ENCODE results near the gene TSGA10. TPM values are rescaled to one million over a fixed set of nuclear protein-coding genes. Genes with fewer than 3 reads are reported as not detected.

The TSGA10 gene
- total and polyA plus RNA-seq, 10 donors, result 2.5 to 14.0 (median 7.7) TPM

- TF ChIP-seq POLR2A (IDR thresholded peaks at IDR 0.05), result no peak
- TF ChIP-seq CTCF (IDR thresholded peaks at IDR 0.05 in 8 of 11, conservative IDR thresholded peaks at IDR 0.05 in 3 of 11), result no peak
- no peak for TF ChIP-seq POLR2AphosphoS5 (IDR thresholded peaks at IDR 0.05)
- H3K4me3 ChIP-seq, result no peak overlapping the region
- H3K36me3 ChIP-seq, result peaks cover 0 to 39% (median 13%) of the 10 kb centered on the region in 6 donors
- WGBS, 5 donors, result 62 to 88% (median 80%) methylated on average over 6 of the region's 6 CpGs
- H3K9me3 ChIP-seq, result no peaks in the 10 kb centered on the region
- H3K27me3 ChIP-seq (replicated peaks in 1 of 7), result no peaks in the 10 kb centered on the region
- DNase-seq, result no peak
- no peak overlapping the region for H3K27ac ChIP-seq
- H3K4me1 ChIP-seq, result peaks cover 15 to 55% (median 39%) of the 10 kb centered on the region in 6 donors
- intact Hi-C loops (cut with DNase I; ENCODE audit: low total_unique reads), result loop anchor here (10.0 kb wide), 1 partner anchor 150 kb away; the partner anchor contains the start of genes EIF5B and TXNDC9
Measured at GRCh38 chr2:99184811-99185210, 30.1 kb upstream of the TSGA10 start.

GRCh38 chr2:99183025-99183424 lies 28.3 kb upstream of the TSGA10 start:
- peaks cover 0 to 23% (median 6%) of the 10 kb centered on the region in 6 donors for H3K36me3 ChIP-seq
- H3K27me3 ChIP-seq (replicated peaks in 1 of 7), result no peaks in the 10 kb centered on the region
- H3K27ac ChIP-seq, result no peak overlapping the region
- intact Hi-C loops (cut with DNase I; ENCODE audit: low total_unique reads), result loop anchor here (10.0 kb wide), 1 partner anchor 152 kb away; the partner anchor contains the start of genes EIF5B and TXNDC9
- WGBS, 5 donors, result 94 to 98% (median 98%) methylated on average over 3 of the region's 3 CpGs
- H3K4me3 ChIP-seq, result no peak overlapping the region
- TF ChIP-seq CTCF (IDR thresholded peaks at IDR 0.05 in 8 of 11, conservative IDR thresholded peaks at IDR 0.05 in 3 of 11), result no peak
- H3K4me1 ChIP-seq, result peaks cover 33 to 73% (median 57%) of the 10 kb centered on the region in 6 donors
- no peaks in the 10 kb centered on the region for H3K9me3 ChIP-seq
- DNase-seq, result no peak

- no peak for TF ChIP-seq POLR2AphosphoS5 (IDR thresholded peaks at IDR 0.05)
- no peak for TF ChIP-seq CTCF (IDR thresholded peaks at IDR 0.05 in 8 of 11, conservative IDR thresholded peaks at IDR 0.05 in 3 of 11)
- no peak for TF ChIP-seq POLR2A (IDR thresholded peaks at IDR 0.05)
- Histone ChIP-seq H3K27ac (peak overlapping the region in 5 of 8 donors; percentile 83 to 90 (median 88)), H3K9me3 (no peaks in the 10 kb centered on the region), H3K4me3 (peak overlapping the region; percentile 66 to 90 (median 84)), H3K4me1 (peaks cover 33 to 87% (median 65%) of the 10 kb centered on the region in 6 donors), H3K36me3 (peaks cover 0 to 18% (median under 1%) of the 10 kb centered on the region in 6 donors), H3K27me3 (replicated peaks in 1 of 7) (no peaks in the 10 kb centered on the region)
- intact Hi-C loops (cut with DNase I; ENCODE audit: low total_unique reads), result loop anchor here (10.0 kb wide), 1 partner anchor 153 kb away; the partner anchor contains the start of genes EIF5B and TXNDC9
- WGBS, 5 donors, result 2 to 12% (median 3%) methylated on average over 4 of the region's 4 CpGs
- no peak for DNase-seq
Measured at GRCh38 chr2:99181624-99182000, 26.9 kb upstream of the TSGA10 start.

- peak; percentile 96 for DNase-seq
- 0 to 1% (median 1%) methylated on average over 33 to 39 of the region's 39 CpGs for WGBS, 5 donors
- peaks cover 0 to 16% (median 0%) of the 10 kb centered on the region in 6 donors for H3K36me3 ChIP-seq
- intact Hi-C loops (cut with DNase I; ENCODE audit: low total_unique reads), result loop anchor here (10.0 kb wide), 1 partner anchor 154 kb away; the partner anchor contains the start of genes EIF5B and TXNDC9
- H3K4me3 ChIP-seq, result peak within 1 kb of the TSS; percentile 66 to 90 (median 84)
- H3K9me3 ChIP-seq, result no peaks in the 10 kb centered on the region
- peak within 1 kb of the TSS; percentile 58 to 90 (median 86) for H3K27ac ChIP-seq
- TF ChIP-seq CTCF (IDR thresholded peaks at IDR 0.05 in 8 of 11, conservative IDR thresholded peaks at IDR 0.05 in 3 of 11) (peak in 1 of 11 experiments; percentile 27), POLR2A (IDR thresholded peaks at IDR 0.05) (peak in 1 of 3 donors; percentile 57), POLR2AphosphoS5 (IDR thresholded peaks at IDR 0.05) (peak; percentile 83 to 96 (median 92))
- H3K27me3 ChIP-seq (replicated peaks in 1 of 7), result no peaks in the 10 kb centered on the region
- H3K4me1 ChIP-seq, result peaks cover 33 to 89% (median 65%) of the 10 kb centered on the region in 6 donors
Measured at GRCh38 chr2:99180755-99181623, 26.2 kb upstream of the TSGA10 start, which contains the start of the genes MITD1 and MRPL30. MITD1 (minus strand) TSS chr2:99181058; CDS start chr2:99180981, 77 bp downstream. MRPL30 (plus strand) TSS chr2:99181184; CDS start chr2:99186204, 5,020 bp downstream.
